Lower lobe of right lung (tissue), 2 donors: ENCODE measurements around the gene NMT1. TPM values are rescaled to one million over a fixed set of nuclear protein-coding genes. Genes with fewer than 3 reads are reported as not detected.

ENCODE experiments used
- ATAC-seq, 2 donors: fragments of 200-7000 bp; cut with Tn5 transposase; one replicate each; pipeline ENCODE4 v1.9.1; 2020 to 2022; ENCODE audit warnings: mild to moderate bottlenecking in 2 of 2, moderate library complexity in 2 of 2
- DNase-seq: peaks from one replicate; pipeline ENCODE4 v3.0.0-alpha.2; 2020
- H3K27ac ChIP-seq: fragments of 200-600 bp; one replicate; pipeline ENCODE4 v1.8.0; 2022
- H3K27me3 ChIP-seq: fragments of 200-600 bp; one replicate; pipeline ENCODE4 v1.8.0; 2022; ENCODE audit warnings: low read depth
- H3K36me3 ChIP-seq: fragments of 200-600 bp; one replicate; pipeline ENCODE4 v1.8.0; 2022; ENCODE audit warnings: mild to moderate bottlenecking
- H3K4me1 ChIP-seq: fragments of 200-600 bp; one replicate; pipeline ENCODE4 v1.8.0; 2022
- H3K4me3 ChIP-seq: fragments of 200-600 bp; one replicate; pipeline ENCODE4 v1.8.0; 2022; ENCODE audit warnings: mild to moderate bottlenecking
- H3K9me3 ChIP-seq: fragments of 200-600 bp; one replicate; pipeline ENCODE4 v1.8.0; 2022
- intact Hi-C: fragments of 100-400 bp; cut with DNase I; formaldehyde crosslinking; loops from one replicate; pipeline ENCODE4 v1.11.0; 2022
- total RNA-seq: library from RNA; stranded (reverse); fragmentation: NEBNext Ultra II Directional; extraction: Animal tissue kit (Norgen Biotek cat#: 25700); gene quantifications from one replicate; pipeline ENCODE4 v1.2.1, GENCODE V29; 2021
- TF ChIP-seq, protein P1 (sequence below): fragments of 200-600 bp; IDR thresholded peaks from one replicate; pipeline ENCODE4 v1.8.0; 2022; ENCODE audit warnings: antibody characterized with exemption, mild to moderate bottlenecking
- donor health status: DM: no; HTN: yes; CAD: no; lungs with severe emphysema.

The NMT1 gene
- total RNA-seq, 1 donor from 2014 or later, result 117 TPM

GRCh38 chr17:45144199-45145034 is 83.3 kb downstream of the NMT1 start:
- H3K27ac ChIP-seq, result peak overlapping the region; percentile 85
- no peaks in the 10 kb centered on the region for H3K27me3 ChIP-seq
- DNase-seq (peak; percentile 66), ATAC-seq (peak; percentile 10 to 11)
- H3K4me3 ChIP-seq, result peak overlapping the region; percentile 58
- no peaks in the 10 kb centered on the region for H3K36me3 ChIP-seq
- intact Hi-C loops, result no loop called here
- TF ChIP-seq, protein P1, sequence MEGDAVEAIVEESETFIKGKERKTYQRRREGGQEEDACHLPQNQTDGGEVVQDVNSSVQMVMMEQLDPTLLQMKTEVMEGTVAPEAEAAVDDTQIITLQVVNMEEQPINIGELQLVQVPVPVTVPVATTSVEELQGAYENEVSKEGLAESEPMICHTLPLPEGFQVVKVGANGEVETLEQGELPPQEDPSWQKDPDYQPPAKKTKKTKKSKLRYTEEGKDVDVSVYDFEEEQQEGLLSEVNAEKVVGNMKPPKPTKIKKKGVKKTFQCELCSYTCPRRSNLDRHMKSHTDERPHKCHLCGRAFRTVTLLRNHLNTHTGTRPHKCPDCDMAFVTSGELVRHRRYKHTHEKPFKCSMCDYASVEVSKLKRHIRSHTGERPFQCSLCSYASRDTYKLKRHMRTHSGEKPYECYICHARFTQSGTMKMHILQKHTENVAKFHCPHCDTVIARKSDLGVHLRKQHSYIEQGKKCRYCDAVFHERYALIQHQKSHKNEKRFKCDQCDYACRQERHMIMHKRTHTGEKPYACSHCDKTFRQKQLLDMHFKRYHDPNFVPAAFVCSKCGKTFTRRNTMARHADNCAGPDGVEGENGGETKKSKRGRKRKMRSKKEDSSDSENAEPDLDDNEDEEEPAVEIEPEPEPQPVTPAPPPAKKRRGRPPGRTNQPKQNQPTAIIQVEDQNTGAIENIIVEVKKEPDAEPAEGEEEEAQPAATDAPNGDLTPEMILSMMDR, result no peak
- H3K9me3 ChIP-seq, result no peaks in the 10 kb centered on the region
- peaks cover 25% of the 10 kb centered on the region for H3K4me1 ChIP-seq

DNA sequence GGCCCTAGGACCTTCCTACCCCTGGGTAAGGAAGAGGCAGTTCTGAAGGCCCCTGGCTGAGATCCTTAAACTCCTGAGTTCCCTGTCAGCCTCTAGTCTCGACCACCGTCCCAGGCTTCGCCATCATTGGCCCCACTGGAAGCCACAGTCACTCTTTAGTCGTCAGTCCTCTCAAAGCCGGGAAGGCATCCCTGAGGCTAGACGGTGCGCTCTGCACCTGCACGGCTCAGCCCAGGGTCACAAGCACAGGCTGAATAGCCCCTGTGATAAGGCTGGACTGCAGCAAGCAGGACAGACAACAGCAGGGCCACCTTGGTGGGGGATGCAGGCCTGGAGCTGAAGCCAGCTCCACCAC is 83.9 kb downstream of the NMT1 start:
- TF ChIP-seq, protein P1, result no peak
- Histone ChIP-seq H3K27ac (peak overlapping the region; percentile 85), H3K4me3 (peak overlapping the region; percentile 58), H3K9me3 (no peaks in the 10 kb centered on the region), H3K4me1 (peaks cover 25% of the 10 kb centered on the region), H3K27me3 (no peaks in the 10 kb centered on the region), H3K36me3 (no peaks in the 10 kb centered on the region)
- intact Hi-C loops, result no loop called here
- DNase-seq, result no peak
- no peak for ATAC-seq

GRCh38 chr17:45146166-45146565 is 85.0 kb downstream of the NMT1 start:
- intact Hi-C loops, result no loop called here
- ATAC-seq (no peak), DNase-seq (no peak)
- no peak overlapping the region for H3K4me3 ChIP-seq
- peak overlapping the region; percentile 98 for H3K27ac ChIP-seq
- H3K9me3 ChIP-seq, result no peaks in the 10 kb centered on the region
- H3K4me1 ChIP-seq, result peaks cover 37% of the 10 kb centered on the region
- TF ChIP-seq, protein P1, result no peak
- no peaks in the 10 kb centered on the region for H3K27me3 ChIP-seq
- H3K36me3 ChIP-seq, result no peaks in the 10 kb centered on the region

DNA sequence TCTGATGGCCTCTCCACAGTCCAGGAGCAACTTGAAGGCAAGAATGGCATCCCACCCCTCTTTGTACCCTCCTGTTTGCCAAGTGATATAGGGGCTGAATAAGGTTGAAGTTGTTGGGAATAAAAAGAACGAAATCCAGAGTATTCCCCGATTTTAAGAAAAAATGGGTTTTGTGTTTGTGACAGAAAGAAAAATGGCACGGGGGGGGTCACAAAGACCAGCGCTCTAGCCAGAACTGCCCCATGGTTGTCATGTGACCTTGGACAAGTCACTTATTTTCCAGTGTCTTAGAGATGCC is 85.4 kb downstream of the NMT1 start:
- no peak for DNase-seq
- H3K27ac ChIP-seq, result peak overlapping the region; percentile 98
- peaks cover 41% of the 10 kb centered on the region for H3K4me1 ChIP-seq
- no peaks in the 10 kb centered on the region for H3K27me3 ChIP-seq
- intact Hi-C loops, result no loop called here
- no peaks in the 10 kb centered on the region for H3K36me3 ChIP-seq
- no peak for ATAC-seq
- H3K9me3 ChIP-seq, result no peaks in the 10 kb centered on the region
- TF ChIP-seq, protein P1, result no peak
- peak overlapping the region; percentile 71 for H3K4me3 ChIP-seq

GRCh38 chr17:45146890-45147580 is 85.9 kb downstream of the NMT1 start:
- peaks cover 46% of the 10 kb centered on the region for H3K4me1 ChIP-seq
- intact Hi-C loops, result no loop called here

More at GRCh38 chr17:45146890-45147580, 85.9 kb downstream of the NMT1 start:
- peak; percentile 20 to 30 for ATAC-seq
- peak; percentile 67 for DNase-seq
- H3K27me3 ChIP-seq, result no peaks in the 10 kb centered on the region
- H3K27ac ChIP-seq, result peak overlapping the region; percentile 98
- TF ChIP-seq, protein P1, result no peak
- H3K9me3 ChIP-seq, result no peaks in the 10 kb centered on the region
- H3K4me3 ChIP-seq, result peak overlapping the region; percentile 71
- no peaks in the 10 kb centered on the region for H3K36me3 ChIP-seq
